CD4-positive, alpha-beta T cell treated with Interleukin-17A for 4 hours (primary cell): ENCODE measurements around the gene SENP7.
A peak's percentile ranks its signal among the peaks of the same experiment; 100 is the strongest.

Source experiments
- DNase-seq: peaks from one replicate; pipeline ENCODE4 v3.0.0-alpha.2; 2020; ENCODE audit warnings: mixed read lengths

SENP7 gene

DNA sequence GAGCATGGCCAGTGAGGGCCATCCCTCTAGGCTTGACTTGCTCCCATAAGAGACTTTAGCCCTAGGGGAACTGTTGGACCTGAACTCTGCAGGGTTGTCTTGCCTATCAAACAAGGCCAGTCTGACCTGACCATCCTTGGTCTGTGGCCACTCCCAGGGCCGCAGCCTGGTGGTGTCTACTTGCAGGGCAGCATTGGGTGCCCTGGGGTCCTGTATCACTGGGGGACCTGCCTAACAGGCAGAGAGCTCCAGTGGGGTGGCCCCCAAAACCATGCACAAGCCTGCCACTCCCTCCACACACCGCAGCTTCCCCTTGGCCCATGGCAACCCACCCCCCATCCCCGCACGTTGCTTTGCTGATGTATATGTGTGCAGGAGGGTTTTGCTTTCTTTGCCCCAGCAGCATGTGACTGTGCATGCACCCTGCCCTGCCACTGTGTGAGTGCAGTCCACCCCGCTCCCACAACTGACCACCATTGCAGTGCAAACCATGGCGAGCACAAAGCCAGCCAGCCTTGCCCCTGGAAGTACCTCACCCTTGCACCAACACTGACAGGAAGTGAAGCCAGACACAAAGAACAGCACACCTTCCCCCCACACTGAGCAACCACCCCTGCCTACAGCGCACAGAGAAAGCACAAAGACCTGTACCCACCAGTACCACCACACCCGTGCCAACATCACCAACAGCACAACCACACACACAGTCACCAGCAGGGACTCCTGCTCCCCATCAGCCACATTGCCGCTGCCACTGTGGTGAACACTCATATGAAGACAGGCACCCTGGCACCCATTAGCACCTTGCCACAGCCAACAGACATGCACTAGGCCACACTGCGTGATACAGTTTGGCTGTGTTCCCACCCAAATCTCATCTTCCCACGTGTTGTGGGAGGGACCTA, 88.8 kb downstream of the SENP7 start:
- DNase-seq, result peak; percentile 31

DNA sequence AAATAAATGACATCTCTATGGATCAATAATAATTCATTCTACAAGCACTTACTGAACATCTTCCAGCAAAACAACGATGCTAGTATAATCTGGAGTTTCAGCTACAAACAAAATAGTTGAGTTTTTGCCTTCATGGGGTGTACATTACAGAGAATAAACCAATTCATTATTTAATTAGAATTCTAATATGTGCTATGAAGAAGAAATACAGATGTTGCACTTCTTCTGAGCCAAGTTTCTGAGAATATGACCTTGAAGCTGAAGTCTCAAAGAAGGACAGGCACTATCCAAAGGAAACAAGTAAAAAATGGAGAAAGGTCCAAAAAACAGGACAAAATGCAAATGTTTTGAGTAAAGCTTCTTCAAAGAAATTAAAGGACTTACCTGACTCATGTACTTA, 94.2 kb downstream of the SENP7 start:
- no peak for DNase-seq

- no peak for DNase-seq
Observed at GRCh38 chr3:101414121-101414520, 98.9 kb downstream of the SENP7 start.

GRCh38 chr3:101413656-101414055, 99.4 kb downstream of the SENP7 start:
- no peak for DNase-seq

GRCh38 chr3:101391413-101391950, 121.5 kb downstream of the SENP7 start:
- no peak for DNase-seq

DNA sequence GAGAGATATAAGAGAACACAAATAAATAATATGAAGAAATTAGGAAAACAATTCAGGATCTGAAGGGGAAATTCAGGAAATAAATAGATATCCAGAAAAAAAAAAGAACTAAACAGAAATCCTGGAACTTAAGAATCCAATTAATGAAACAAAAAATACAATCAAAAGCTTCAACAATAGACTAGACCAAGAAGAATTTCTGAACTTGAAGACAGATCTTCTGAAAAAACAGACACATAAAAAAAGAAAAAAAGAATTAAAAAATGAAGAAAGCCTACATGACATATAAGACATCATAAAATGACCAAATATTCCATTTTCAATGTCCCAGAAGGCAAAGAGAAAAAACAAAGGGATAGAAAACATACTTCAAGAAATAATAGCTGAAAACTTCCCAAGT, 124.3 kb downstream of the SENP7 start:
- DNase-seq, result no peak

DNA sequence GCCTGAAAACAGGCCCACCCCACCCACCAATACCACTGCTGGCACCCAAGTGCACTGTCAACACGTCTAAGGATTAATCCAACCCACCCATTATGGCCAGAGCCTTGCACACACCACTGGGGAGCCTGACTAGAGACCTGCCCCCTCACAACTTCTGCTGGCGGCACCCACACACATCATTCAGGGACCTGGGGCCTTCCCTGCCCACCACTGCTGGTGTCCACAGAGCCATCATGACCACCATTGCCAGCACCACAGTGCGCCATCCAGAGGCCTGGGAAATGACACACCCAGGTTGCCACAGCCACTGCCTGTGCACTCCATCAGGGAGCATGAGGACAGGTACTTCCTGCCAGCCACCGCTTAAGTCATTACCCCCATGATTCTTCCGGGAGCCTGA, 125.7 kb downstream of the SENP7 start:
- DNase-seq, result no peak

- DNase-seq, result no peak
Observed at GRCh38 chr3:101384426-101384825, 128.6 kb downstream of the SENP7 start.

- no peak for DNase-seq
Observed at GRCh38 chr3:101383656-101384055, 129.4 kb downstream of the SENP7 start.

DNA sequence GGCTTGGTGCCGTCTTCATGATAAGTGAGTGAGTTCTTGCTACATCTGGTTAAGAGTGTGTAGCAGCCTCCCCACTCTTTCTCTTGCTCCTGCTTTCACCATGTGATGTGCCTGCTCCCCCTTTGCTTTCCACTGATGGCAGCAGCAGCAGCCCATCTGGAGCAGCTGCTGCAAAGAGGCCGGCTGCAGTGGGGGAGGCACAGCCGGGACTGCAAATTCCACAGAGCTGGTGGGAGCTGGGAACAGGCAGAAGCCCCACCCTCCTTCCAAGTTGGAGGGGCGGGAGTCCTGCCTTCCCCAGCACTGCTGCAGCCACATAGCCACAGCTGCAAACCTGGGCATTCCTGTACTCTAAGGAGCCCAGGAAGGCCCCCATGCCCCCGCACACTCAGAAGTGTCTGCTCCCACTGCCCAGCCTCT, 129.8 kb downstream of the SENP7 start:
- no peak for DNase-seq

DNA sequence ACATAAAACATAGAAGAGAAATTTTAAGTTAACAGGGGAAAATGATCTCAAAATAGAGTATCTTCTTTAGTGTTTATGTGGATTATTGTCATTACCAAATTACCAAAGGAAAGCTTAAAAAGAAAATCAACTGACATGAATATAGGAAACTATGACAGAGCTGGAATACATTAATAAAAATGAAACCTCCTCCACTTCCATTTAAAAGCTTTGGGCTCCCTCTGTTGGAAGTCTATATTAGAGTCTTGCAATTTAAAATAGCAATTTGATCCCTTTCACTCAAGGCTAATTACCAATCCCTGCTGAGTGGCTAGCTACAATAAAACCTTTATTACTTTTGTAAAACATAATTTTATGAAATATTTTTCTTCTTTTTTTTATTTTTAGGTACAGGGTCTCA, 131.2 kb downstream of the SENP7 start:
- DNase-seq, result no peak

DNA sequence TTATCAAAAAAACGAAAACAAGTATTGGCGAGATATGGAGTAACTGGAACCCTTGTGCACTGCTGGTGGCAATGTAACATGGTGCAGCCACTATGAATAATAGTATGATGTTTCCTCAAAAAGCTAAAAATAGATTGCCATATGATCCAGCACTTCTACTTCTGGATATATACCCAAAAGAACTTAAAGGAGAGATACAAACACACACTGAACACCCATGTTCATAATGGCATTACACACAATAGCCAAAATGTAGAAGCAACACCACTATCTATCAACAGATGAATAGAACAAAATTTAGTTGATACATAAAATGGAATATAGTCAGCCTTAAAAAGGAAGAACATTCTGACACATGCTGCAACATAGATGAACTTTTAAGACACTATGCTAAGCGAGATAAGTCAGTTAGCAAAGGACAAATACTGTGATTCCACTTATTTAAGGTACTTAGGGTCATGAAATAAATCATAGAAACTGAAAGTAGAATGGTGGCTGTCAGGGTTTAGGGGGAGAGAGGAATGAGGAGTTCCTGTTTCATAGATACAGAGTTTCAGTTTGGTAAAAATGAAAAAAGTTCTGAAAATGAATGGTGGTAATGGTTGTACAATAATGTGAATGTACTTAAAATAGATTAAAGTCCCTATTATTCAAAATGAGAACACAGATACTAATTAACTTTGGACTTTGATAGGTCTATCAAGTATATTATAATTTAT, 133.2 kb downstream of the SENP7 start:
- DNase-seq, result no peak

GRCh38 chr3:101377796-101378195, 135.2 kb downstream of the SENP7 start:
- DNase-seq, result no peak

- no peak for DNase-seq
Observed at GRCh38 chr3:101377209-101377608, 135.8 kb downstream of the SENP7 start.

DNA sequence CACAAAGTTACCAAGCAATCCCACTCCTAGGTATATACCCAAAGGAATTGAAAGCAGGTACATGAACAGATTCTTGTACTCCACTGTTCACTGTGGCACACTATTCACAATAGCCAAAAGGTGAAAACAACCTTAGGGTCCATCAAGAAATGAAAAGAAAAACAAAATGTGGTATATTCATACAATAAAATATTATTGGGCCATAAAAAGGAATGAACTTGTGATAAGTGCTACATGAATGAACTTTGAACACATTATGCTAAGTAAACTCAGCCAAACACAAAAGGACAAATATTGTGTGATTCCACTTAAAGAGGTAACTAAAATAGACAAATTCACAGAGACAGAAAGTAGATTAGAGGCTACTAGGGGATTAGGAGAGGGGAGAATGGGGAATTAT, 137.4 kb downstream of the SENP7 start:
- no peak for DNase-seq

- no peak for DNase-seq
Observed at GRCh38 chr3:101362406-101362805, 150.6 kb downstream of the SENP7 start.

DNA sequence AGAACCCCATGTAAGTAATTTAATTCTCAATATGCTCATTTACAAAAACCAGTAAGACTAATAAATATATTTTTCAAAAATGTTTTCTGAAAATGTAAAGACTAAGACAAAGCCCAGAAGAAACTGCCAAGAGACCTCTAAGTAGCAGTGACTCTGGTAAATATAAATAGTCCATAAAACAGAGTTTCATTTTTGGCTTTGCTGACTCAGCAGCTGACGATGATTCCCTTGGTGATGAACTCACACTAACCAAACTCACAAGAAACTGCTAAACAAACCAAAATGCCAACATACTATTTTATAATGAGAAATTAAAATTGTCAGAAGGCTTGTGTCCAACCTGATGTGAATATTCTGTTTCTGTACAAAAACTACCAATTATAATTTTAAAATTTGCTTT, 161.2 kb downstream of the SENP7 start:
- DNase-seq, result no peak

DNA sequence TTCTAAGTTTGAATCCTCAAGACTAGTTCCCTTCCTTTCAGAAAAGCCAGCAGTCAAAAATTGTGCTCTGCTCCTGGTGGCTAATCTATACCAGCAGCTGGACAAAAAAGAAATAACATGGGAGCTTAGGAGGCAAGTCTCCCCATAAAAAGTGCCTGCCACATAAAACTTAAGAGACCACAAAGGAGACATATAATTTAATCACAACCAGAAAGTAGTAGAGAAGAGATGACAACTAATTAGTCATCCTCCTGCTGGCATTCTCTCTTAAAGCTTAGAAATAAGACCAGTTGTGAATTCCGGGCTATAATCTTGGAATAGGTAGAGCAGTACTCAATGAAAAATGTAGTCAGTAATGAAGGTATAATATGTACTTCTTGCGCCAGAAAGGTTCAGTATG, 172.4 kb downstream of the SENP7 start:
- DNase-seq, result no peak

DNA sequence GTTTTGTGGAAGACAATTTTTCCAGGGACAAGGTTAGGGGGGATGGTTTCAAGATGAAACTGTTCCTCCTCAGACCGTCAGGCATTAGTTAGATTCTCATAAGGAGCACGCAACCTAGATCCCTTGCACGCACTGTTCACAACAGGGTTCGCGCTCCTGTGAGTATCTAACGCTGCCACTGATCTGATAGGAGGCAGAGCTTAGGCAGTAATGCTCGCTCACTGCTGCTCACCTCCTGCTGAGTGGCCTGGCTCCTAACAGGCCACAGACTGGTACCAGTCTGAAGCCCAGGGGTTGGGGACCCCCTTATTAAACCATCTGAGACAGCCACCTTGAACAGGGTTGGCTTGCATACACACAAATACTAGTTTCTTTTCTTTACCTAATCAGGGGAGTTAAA, 179.1 kb downstream of the SENP7 start:
- no peak for DNase-seq

GRCh38 chr3:101329016-101329673, 183.9 kb downstream of the SENP7 start:
- no peak for DNase-seq

DNA sequence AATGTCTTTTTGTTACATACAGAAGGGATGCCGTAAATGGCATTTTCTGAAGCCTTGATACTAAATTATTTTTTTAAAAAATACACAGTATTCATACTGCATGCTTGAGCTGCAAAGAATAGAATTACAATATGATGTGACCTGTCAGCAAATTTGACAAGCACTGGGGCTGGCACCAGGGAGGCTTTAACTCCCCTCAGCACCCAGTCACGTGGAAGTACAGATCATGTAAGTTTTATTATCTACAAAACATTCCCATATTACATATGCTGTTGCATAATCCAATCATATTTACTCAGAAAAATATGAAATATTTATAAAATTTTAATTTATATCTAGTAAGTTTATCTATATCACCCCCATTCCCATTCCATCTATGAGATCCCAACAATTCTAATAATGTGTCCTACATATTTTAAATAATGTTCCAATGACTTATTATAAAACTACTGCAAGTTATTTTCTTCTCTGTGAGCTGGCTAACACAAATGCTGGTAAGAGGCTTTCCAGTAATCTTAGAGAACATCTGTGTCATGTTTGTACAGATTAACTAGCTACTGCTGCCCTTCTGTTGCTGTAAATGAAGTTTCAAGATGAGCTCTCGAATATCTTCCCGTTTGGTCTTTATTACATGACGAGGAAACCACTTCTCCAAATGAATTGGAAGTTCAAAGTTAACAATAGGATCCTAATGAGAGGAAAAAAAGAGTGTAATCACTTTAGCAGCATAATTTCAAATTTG, 187.4 kb downstream of the SENP7 start:
- DNase-seq, result no peak

GRCh38 chr3:101320475-101320874, 192.5 kb downstream of the SENP7 start, which contains the start of gene IMPG2:
TSS of gene IMPG2 (minus strand) at chr3:101320575. CDS start at chr3:101320372, 203 bp downstream.
- DNase-seq, result no peak

GRCh38 chr3:101319531-101319930, 193.5 kb downstream of the SENP7 start:
- DNase-seq, result no peak
